Measurements from ENCODE around the gene PAX8.
"Not testable (repeated sequence)": the region's sequence is repeated elsewhere in the genome, so short reads cannot be mapped to it uniquely, and the experiment has no call there.

The PAX8 gene

DNA sequence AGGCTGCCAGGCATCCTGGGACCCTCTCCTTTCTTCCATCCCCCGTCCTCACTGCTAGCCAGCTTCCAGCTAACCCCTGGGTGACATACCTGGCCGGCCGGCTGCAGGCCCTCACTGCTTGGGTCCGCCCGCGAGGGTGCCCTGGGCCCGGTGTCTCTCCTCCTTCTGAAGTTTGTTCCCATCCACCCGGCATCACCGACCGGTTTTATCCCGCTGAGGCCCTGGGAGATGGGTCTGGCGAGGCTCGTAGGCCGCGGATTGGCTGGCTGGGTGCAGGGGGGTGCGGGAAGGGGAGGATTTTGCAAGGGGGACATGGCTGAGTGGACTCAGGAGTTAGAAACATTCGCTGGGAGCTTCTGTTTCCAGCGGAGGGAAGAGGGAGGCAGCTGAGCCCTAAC is at the start of gene PAX8:
Gene PAX8 (minus strand): TSS at position 180 of the 398 bp plus-strand sequence. CDS start 527 bp downstream, outside the sequence.
- no peak for DNase-seq

GRCh38 chr2:113328043-113328442 is 49.3 kb upstream of the PAX8 start:
- no peak for DNase-seq

GRCh38 chr2:113325161-113325731 is 46.5 kb upstream of the PAX8 start:
- DNase-seq, result not testable (repeated sequence)

DNA sequence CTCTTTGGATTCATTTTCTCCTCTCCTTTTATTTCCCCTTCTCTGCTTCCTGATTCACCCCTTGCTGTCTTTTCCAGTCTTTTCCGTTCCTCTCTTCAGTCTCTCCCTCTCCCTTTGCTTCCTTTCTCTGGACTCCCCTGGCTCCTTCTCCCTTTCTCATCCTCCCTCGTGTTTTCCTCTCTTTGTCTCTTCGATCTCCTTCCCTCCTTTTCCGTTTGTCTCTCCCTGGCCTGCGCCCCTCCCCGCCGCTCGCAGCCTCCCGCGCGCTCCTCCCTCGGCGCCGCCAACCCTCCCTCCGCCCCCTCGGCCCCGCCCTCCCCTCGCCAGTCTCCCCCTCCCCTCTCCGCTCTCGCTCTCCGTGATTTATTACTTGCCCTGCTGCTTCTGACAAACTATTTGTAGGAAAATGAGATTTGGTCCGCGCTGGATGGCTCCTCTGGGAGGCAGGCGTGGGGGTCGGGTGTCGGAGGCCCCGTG is 46.0 kb upstream of the PAX8 start:
- DNase-seq, result no peak

DNA sequence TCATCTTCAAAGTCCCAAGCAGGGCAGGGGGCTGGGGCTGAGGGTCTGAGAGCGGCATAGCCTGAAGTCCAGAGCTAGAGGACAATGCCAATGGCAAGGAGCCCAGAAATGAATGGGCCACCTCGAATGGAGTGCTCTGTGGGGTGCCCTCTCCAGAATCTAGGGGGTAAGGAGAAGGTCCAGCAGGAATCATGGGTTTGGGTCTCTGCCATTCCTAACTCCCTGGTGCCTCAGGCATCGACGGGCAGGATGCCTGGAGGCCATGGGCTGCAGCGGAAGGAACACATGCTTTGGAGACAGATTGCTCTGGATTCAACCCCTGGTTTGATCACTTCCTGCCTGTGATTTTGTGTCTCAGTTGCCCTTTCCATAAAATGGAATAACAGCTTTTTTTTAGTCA is 44.4 kb upstream of the PAX8 start:
- DNase-seq, result not testable (repeated sequence)

GRCh38 chr2:113320106-113320505 is 41.4 kb upstream of the PAX8 start:
- DNase-seq, result not testable (repeated sequence)

DNA sequence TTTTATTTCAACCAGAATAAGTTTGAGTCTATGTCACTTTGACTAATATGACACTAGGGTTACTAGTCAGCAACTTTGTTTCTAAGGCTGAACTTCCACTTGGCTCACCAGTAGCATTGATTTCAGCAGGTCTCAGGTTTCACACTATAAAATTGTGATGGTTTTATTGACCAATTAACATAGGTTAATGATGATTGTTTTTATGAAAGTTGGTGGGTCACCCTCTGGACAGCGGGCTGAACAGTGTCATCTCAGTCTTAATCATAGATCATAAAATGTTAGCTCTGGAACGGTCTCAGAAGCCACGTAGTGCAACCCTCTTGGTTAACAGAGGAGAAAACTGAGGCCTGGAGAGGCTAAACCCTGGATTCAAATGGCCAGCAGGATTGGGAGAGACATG is 40.2 kb upstream of the PAX8 start:
- not testable (repeated sequence) for DNase-seq

DNA sequence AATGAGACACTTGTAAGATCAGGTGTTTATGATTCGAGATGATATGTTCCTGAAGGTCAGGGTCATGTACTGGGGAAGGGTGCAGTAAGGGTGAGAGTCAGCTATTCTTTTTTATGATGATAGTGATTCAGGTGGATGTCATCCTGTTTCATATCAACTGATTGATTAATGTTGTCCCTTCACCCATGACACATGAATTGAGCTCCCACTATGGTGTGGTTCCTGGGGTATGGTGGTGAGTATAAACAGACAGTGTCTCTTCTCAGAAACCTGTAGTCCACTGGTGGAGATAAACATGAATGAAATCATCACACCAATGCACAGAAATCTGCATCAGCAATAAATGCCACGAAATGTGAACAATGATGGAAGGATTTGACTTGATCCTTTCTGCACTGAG is 37.4 kb upstream of the PAX8 start:
- no peak for DNase-seq

- not testable (repeated sequence) for DNase-seq
Measured at GRCh38 chr2:113314663-113315062, 35.9 kb upstream of the PAX8 start.

GRCh38 chr2:113314176-113314575 is 35.5 kb upstream of the PAX8 start:
- not testable (repeated sequence) for DNase-seq

- DNase-seq, result not testable (repeated sequence)
Measured at GRCh38 chr2:113311781-113312180, 33.1 kb upstream of the PAX8 start.

- not testable (repeated sequence) for DNase-seq
Measured at GRCh38 chr2:113311191-113311590, 32.5 kb upstream of the PAX8 start.

- no peak for DNase-seq
Measured at GRCh38 chr2:113309655-113310387, 31.1 kb upstream of the PAX8 start.

GRCh38 chr2:113308784-113309183 is 30.1 kb upstream of the PAX8 start:
- DNase-seq, result not testable (repeated sequence)

- not testable (repeated sequence) for DNase-seq
Measured at GRCh38 chr2:113306207-113306606, 27.5 kb upstream of the PAX8 start.

GRCh38 chr2:113305749-113306148 is 27.0 kb upstream of the PAX8 start:
- not testable (repeated sequence) for DNase-seq

DNA sequence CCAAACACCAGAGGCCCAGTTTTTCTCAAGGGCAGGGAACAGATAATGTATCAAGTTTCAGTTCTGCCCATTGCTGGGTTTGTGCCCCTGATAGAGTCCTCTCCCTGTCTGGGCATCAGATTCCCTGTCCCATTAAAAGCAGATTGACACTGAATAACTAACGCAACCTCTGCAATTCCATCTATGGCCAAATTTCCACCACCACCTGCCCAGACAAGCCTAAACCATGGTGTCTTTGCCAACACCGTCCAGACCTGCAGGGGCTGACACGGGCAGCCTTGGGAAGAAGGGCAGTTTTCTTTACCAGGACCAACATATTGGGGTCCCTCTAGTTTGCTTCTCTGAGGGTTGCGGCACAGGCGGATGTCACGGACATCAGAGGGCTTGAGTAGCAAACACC is 26.4 kb upstream of the PAX8 start:
- no peak for DNase-seq

- no peak for DNase-seq
Measured at GRCh38 chr2:113304702-113305101, 26.0 kb upstream of the PAX8 start.

- DNase-seq, result not testable (repeated sequence)
Measured at GRCh38 chr2:113302216-113302980, 23.7 kb upstream of the PAX8 start.

GRCh38 chr2:113300281-113300680 is 21.6 kb upstream of the PAX8 start:
- DNase-seq, result no peak

GRCh38 chr2:113298176-113298575 is 19.5 kb upstream of the PAX8 start:
- DNase-seq, result no peak

- not testable (repeated sequence) for DNase-seq
Measured at GRCh38 chr2:113297590-113297989, 18.9 kb upstream of the PAX8 start.

DNA sequence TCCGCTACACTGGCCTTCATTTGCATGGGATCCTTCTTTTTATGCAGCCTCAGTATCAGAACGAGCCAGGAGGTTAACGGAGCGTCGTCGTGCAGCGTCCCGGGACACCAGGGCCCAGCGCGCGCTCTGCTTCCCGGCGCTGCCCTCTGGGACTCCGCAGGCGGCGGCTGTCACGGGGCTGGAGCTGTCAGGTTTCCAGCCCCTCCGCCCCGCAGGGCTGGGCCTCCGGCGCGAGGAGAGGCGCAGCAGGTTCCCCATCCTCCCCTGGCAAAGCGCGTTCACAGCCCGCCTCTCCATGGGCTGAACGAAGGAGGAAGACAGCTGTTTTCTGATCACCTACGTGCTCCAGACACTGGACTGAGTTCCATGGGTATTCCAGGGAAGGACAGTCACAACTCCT is 12.5 kb upstream of the PAX8 start:
- DNase-seq, result no peak
